Lung (tissue), 12 donors: ENCODE results near the gene ASB2. TPM values are rescaled to one million over a fixed set of nuclear protein-coding genes. Genes with fewer than 3 reads are reported as not detected.

Experiments used
- ATAC-seq: fragments of 200-7000 bp; cut with Tn5 transposase; one replicate; pipeline ENCODE4 v1.9.1; 2020; ENCODE audit warnings: moderate number of reproducible peaks; ENCODE audit not compliant: insufficient read depth, low FRiP score
- DNase-seq, 3 donors: peaks; one replicate each; pipeline ENCODE4 v3.0.0-alpha.2; 2013 to 2017
- H3K27ac ChIP-seq, 2 donors: one replicate each; pipeline ENCODE4 v1.5.1; 2013; ENCODE audit warnings: mild to moderate bottlenecking in 2 of 2, moderate library complexity in 2 of 2, control low read depth in 1 of 2, inconsistent platforms in 1 of 2, low read depth in 1 of 2, low read length in 1 of 2
- H3K27me3 ChIP-seq, 3 donors: one replicate each; pipeline ENCODE4 v1.5.1; 2013; ENCODE audit warnings: low read length in 2 of 3; ENCODE audit not compliant: control insufficient read depth in 3 of 3, insufficient read depth in 3 of 3
- H3K36me3 ChIP-seq, 4 donors: one replicate each; pipeline ENCODE4 v1.5.1; 2013; ENCODE audit warnings: low read length in 4 of 4, mild to moderate bottlenecking in 1 of 4, moderate library complexity in 1 of 4; ENCODE audit not compliant: control insufficient read depth in 4 of 4, insufficient read depth in 4 of 4
- H3K4me1 ChIP-seq, 5 donors: one replicate each; pipeline ENCODE4 v1.5.1; 2013; ENCODE audit warnings: low read length in 5 of 5, mild to moderate bottlenecking in 2 of 5, moderate library complexity in 1 of 5; ENCODE audit not compliant: control insufficient read depth in 5 of 5, insufficient read depth in 5 of 5
- H3K4me3 ChIP-seq: one replicate; pipeline ENCODE4 v1.5.1; 2013; ENCODE audit warnings: mild to moderate bottlenecking, control low read depth, moderate library complexity
- H3K9ac ChIP-seq, 2 donors: one replicate each; pipeline ENCODE4 v1.5.1; 2013; ENCODE audit warnings: low read length in 2 of 2, control low read depth in 1 of 2; ENCODE audit not compliant: insufficient read depth in 1 of 2
- H3K9me3 ChIP-seq, 4 donors: one replicate each; pipeline ENCODE4 v1.5.1; 2013; ENCODE audit warnings: low read length in 3 of 4, mild to moderate bottlenecking in 1 of 4, moderate library complexity in 1 of 4; ENCODE audit not compliant: control insufficient read depth in 4 of 4, insufficient read depth in 3 of 4
- WGBS, 2 donors: extraction: QIAGEN DNeasy Blood & Tissue Kit; methylation state at CpG; one replicate each; pipeline ENCODE4 v1.1.7; 2013; 5-methylcytosine and 5-hydroxymethylcytosine counted together
- polyA plus RNA-seq, 2 donors: library from polyadenylated mRNA; stranded (reverse); fragments of 200-250 nt; gene quantifications; one replicate each; pipeline ENCODE4 v1.2.1, GENCODE V29; 2013
- total RNA-seq, 2 donors: library from RNA; depleted of rRNA in 1 of 2; stranded (reverse); fragments of >200 nt in 1 of 2; gene quantifications; one replicate each; pipeline ENCODE4 v1.2.1, GENCODE V29; 2014 to 2021
- TF ChIP-seq, protein P1 (sequence below): IDR thresholded peaks from 2 replicates; pipeline ENCODE4 v1.5.1; 2012; ENCODE audit warnings: mild to moderate bottlenecking; ENCODE audit errors: control extremely low read depth, extremely low read depth
- donor health status: control.
- donor health status: control.
- donor health status: Bipolar disorder and iron deficiency.
- donor health status: healthy.
- donor health status: DM: yes; HTN: yes; CAD: no.

Gene ASB2
- total and polyA plus RNA-seq, 4 donors, result 1.8 to 3.7 (median 2.6) TPM

DNA sequence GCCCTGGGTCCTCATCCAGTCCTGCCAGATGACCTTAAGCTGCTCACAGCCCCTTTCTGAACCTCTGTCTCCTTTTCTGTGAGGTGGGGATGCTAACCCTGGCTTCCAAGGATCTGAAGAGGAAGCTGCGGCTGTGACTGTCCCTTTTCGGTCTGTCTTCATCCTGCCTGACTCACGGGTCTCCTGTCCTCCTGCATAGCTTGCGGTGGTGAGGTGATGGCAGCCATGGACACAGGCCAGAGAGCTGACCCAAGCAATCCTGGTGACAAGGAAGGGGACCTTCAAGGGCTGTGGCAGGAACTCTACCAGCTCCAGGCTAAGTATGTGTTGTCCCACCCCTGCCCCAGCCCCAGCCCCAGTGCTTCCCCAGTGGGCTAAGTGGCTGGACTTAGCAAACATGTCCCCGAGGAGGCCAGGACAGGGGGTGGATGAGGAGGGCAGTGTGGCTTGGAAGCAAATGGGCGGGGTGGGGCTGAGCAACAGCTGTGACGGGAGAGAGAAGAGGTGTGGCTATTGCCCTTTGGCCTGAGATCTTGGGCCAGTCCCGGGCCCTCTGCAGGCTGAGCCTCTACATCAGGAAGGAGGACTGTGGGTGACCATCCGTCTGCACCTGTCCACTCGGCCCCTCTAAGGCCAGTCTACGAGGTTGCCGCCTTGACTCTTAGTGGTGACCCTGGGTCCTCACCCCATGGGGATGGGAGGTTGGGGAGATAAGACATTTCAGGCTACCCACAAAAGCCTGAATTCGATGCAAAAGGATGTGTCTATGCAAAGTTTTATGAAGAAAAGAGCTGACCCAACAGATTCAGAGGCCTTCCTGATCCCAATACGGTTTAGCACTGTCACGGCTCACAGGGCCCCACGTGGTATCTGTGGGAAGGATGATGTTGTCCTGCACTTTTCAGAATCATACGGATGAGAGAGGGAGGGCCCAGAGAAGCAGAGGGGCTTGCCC, 21.8 kb upstream of the ASB2 start:
- Histone ChIP-seq H3K9ac (no peak overlapping the region), H3K4me3 (no peak overlapping the region), H3K4me1 (peaks cover 0 to 4% (median 2%) of the 10 kb centered on the region in 5 donors), H3K27ac (no peak overlapping the region), H3K36me3 (no peaks in the 10 kb centered on the region), H3K9me3 (no peaks in the 10 kb centered on the region), H3K27me3 (peaks cover 0 to 6% (median 3%) of the 10 kb centered on the region in 3 donors)
- no peak for ATAC-seq
- DNase-seq, result no peak
- TF ChIP-seq, protein P1, sequence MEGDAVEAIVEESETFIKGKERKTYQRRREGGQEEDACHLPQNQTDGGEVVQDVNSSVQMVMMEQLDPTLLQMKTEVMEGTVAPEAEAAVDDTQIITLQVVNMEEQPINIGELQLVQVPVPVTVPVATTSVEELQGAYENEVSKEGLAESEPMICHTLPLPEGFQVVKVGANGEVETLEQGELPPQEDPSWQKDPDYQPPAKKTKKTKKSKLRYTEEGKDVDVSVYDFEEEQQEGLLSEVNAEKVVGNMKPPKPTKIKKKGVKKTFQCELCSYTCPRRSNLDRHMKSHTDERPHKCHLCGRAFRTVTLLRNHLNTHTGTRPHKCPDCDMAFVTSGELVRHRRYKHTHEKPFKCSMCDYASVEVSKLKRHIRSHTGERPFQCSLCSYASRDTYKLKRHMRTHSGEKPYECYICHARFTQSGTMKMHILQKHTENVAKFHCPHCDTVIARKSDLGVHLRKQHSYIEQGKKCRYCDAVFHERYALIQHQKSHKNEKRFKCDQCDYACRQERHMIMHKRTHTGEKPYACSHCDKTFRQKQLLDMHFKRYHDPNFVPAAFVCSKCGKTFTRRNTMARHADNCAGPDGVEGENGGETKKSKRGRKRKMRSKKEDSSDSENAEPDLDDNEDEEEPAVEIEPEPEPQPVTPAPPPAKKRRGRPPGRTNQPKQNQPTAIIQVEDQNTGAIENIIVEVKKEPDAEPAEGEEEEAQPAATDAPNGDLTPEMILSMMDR, result no peak
- WGBS, 2 donors, result 80 to 87% methylated on average over 17 of the region's 17 CpGs

DNA sequence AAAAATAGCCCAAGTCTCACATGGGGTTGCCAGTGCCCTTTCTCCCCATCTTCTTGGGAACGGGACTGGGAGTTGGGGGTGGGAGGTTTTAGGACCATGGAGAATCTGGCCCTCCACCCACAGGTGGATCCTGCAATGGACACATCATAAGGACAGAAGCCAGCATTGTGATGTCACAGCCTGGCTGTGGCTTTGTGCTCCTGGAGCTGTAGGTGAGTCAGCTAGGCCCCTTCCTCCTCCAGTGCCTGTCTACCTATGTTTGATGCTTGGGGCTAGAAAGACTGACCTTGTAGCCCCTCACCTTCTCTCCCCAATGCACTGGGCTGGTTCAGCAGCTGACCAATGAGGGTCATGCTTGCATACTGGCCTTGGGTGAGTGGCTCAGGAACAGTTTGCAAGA, 20.7 kb upstream of the ASB2 start, which contains the start of gene CCDC197:
Gene CCDC197 (plus strand): TSS at position 220 of the 400 bp plus-strand sequence. CDS start 831 bp downstream, outside the sequence.
- peaks cover 0 to 6% (median 3%) of the 10 kb centered on the region in 3 donors for H3K27me3 ChIP-seq
- H3K27ac ChIP-seq, result no peak within 1 kb of the TSS
- TF ChIP-seq, protein P1, result no peak
- H3K9me3 ChIP-seq, result no peaks in the 10 kb centered on the region
- no peak within 1 kb of the TSS for H3K4me3 ChIP-seq
- DNase-seq (no peak), ATAC-seq (no peak)
- H3K36me3 ChIP-seq, result no peaks in the 10 kb centered on the region
- WGBS, 2 donors, result 73 to 75% methylated on average over 1 of the region's 1 CpG
- no peak within 1 kb of the TSS for H3K9ac ChIP-seq
- peaks cover 0 to 4% (median 2%) of the 10 kb centered on the region in 5 donors for H3K4me1 ChIP-seq

DNA sequence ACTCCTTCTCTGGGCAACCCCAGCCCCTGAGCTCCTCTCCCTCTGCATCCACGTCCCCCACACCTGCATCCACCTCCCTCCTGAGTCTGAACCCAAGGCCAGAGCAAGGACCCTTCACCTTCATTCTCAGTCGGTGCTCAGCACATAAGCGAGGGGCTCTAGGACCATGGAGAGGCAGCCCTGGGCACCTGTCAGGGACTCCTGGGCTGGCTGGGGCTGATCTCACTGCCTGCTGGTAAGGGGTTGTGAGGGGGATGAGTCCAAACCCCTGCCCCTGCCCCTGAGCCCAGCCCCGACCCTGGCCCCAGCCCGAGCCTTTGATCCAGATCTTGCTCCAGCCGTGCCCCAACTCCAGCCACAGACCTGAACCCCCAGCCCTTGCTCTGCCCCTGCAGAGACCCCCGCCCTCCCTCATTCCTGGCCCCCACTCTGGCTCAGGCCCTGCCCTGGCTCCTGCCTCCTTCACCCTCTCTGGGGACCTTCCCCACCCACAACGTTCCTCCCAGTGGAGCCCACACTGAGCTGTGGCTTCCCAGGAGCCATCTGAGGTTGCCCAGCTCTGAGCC, 19.8 kb upstream of the ASB2 start:
- DNase-seq, result no peak
- H3K36me3 ChIP-seq, result no peaks in the 10 kb centered on the region
- peaks cover 0 to 6% (median 0%) of the 10 kb centered on the region in 3 donors for H3K27me3 ChIP-seq
- no peak overlapping the region for H3K9ac ChIP-seq
- no peaks in the 10 kb centered on the region for H3K9me3 ChIP-seq
- 55 to 73% methylated on average over 7 to 8 of the region's 8 CpGs for WGBS, 2 donors
- ATAC-seq, result no peak
- peaks cover 0 to 4% (median 0%) of the 10 kb centered on the region in 5 donors for H3K4me1 ChIP-seq
- H3K27ac ChIP-seq, result no peak overlapping the region
- H3K4me3 ChIP-seq, result no peak overlapping the region
- TF ChIP-seq, protein P1, result no peak
